ENCODE results near the gene LCMT1. TPM values are rescaled to one million over a fixed set of nuclear protein-coding genes. Genes with fewer than 3 reads are reported as not detected.

The LCMT1 gene
- total RNA-seq, 2 donors from 2014 or later: 52.3 to 52.5 TPM

- Histone ChIP-seq H3K36me3 (peaks cover 16% of the 10 kb centered on the region), H3K27ac (no peak overlapping the region), H3K27me3 (no peaks in the 10 kb centered on the region), H3K9me3 (no peaks in the 10 kb centered on the region), H3K4me1 (no peaks in the 10 kb centered on the region), H3K4me3 (no peak overlapping the region)
- no peak for DNase-seq (ENCODE audit: low spot score)
- TF ChIP-seq, protein P1, sequence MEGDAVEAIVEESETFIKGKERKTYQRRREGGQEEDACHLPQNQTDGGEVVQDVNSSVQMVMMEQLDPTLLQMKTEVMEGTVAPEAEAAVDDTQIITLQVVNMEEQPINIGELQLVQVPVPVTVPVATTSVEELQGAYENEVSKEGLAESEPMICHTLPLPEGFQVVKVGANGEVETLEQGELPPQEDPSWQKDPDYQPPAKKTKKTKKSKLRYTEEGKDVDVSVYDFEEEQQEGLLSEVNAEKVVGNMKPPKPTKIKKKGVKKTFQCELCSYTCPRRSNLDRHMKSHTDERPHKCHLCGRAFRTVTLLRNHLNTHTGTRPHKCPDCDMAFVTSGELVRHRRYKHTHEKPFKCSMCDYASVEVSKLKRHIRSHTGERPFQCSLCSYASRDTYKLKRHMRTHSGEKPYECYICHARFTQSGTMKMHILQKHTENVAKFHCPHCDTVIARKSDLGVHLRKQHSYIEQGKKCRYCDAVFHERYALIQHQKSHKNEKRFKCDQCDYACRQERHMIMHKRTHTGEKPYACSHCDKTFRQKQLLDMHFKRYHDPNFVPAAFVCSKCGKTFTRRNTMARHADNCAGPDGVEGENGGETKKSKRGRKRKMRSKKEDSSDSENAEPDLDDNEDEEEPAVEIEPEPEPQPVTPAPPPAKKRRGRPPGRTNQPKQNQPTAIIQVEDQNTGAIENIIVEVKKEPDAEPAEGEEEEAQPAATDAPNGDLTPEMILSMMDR (IDR thresholded peaks at IDR 0.05): no peak
Measured at GRCh38 chr16:25155553-25156460, 44.3 kb downstream of the LCMT1 start.

GRCh38 chr16:25157271-25157875 lies 45.8 kb downstream of the LCMT1 start:
- H3K36me3 ChIP-seq: peaks cover 23% of the 10 kb centered on the region
- H3K4me3 ChIP-seq: no peak overlapping the region
- no peak for DNase-seq (ENCODE audit: low spot score)
- no peaks in the 10 kb centered on the region for H3K9me3 ChIP-seq
- H3K27me3 ChIP-seq: no peaks in the 10 kb centered on the region
- TF ChIP-seq, protein P1 (IDR thresholded peaks at IDR 0.05): no peak
- H3K27ac ChIP-seq: no peak overlapping the region
- H3K4me1 ChIP-seq: no peaks in the 10 kb centered on the region

GRCh38 chr16:25158401-25158800 lies 46.9 kb downstream of the LCMT1 start:
- Histone ChIP-seq H3K4me3 (no peak overlapping the region), H3K36me3 (peaks cover 21% of the 10 kb centered on the region), H3K27me3 (no peaks in the 10 kb centered on the region), H3K9me3 (no peaks in the 10 kb centered on the region), H3K27ac (no peak overlapping the region), H3K4me1 (no peaks in the 10 kb centered on the region)
- DNase-seq (ENCODE audit: low spot score): no peak
- TF ChIP-seq, protein P1 (IDR thresholded peaks at IDR 0.05): no peak

DNA sequence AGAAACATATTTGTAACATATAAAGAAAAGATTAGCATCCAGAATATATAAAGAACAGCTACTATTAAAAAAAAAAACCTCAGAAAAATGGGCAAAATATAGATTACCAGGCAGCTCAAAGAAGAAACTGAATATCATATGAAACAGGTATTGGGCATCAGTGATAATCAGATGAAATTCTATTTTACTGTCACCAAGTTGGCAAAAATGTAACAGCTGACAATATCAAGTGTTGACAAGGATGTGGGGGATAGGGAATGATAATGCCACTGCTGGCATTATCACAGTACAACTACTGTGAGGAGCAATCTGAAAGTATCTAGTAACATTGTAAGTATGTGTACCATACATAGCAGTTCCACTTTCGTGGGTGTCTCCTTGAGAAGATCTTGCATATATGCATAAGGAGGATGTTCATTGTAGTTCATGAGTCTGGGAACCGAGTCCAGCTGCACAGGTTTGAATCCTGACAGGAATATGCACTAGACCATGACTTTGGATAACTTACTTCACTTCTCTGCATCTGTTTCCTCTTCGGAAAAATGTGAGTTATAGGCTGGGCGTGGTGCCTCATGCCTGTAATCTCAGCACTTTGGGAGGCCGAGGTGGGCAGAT lies 50.3 kb downstream of the LCMT1 start:
- Histone ChIP-seq H3K27me3 (no peaks in the 10 kb centered on the region), H3K4me3 (no peak overlapping the region), H3K9me3 (no peaks in the 10 kb centered on the region), H3K36me3 (peaks cover 41% of the 10 kb centered on the region), H3K27ac (no peak overlapping the region), H3K4me1 (no peaks in the 10 kb centered on the region)
- TF ChIP-seq, protein P1 (IDR thresholded peaks at IDR 0.05): no peak
- no peak for DNase-seq (ENCODE audit: low spot score)

DNA sequence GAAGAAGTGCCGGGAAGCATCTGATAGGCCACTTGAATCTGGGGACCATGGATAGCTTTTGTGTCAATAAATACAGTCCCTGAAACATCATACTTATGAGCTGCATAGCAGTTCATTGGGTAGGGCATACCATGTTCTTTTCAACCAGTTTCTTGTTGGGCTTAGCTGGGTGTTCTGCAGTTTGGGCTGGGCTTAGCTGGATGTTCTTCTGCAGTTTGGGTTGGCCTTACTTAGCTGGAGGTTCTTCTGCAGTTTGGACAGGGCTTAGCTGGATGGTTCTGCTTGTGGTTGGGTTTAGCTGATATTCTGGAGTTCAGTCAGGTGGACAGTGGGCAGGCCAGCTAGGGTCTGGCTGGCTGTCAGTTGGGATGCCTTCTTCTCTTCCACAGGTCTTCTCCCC lies 52.1 kb downstream of the LCMT1 start:
- Histone ChIP-seq H3K27ac (no peak overlapping the region), H3K27me3 (no peaks in the 10 kb centered on the region), H3K4me3 (no peak overlapping the region), H3K4me1 (no peaks in the 10 kb centered on the region), H3K9me3 (no peaks in the 10 kb centered on the region), H3K36me3 (peaks cover 52% of the 10 kb centered on the region)
- TF ChIP-seq, protein P1 (IDR thresholded peaks at IDR 0.05): no peak
- no peak for DNase-seq (ENCODE audit: low spot score)
